HepG2 (cell line): ENCODE measurements around the gene TENT4B. TPM values are rescaled to one million over a fixed set of nuclear protein-coding genes. Genes with fewer than 3 reads are reported as not detected.

Source experiments
- ATAC-seq: fragments of 200-7000 bp; cut with Tn5 transposase; 3 replicates; pipeline ENCODE4 v1.9.1; 2020; ENCODE audit warnings: mild to moderate bottlenecking, moderate library complexity
- BruUV-seq: library from RNA; stranded (reverse); fragments of 400-500 nt; replicated peaks from 2 replicates; lab custom pipeline; 2021; lab: Mats Ljungman, UMichigan
- CTCF ChIA-PET: fragments of 300-600 bp; formaldehyde crosslinking; extraction: SDS; loops from one replicate; lab custom pipeline; 2021; ENCODE audit warnings: low total read pairs, inconsistent platforms, low intra/inter-chr PET ratio; lab: Yijun Ruan, JAX
- POLR2A ChIA-PET: fragments of 350-600 bp; sonication (Branson Sonifier 250); formaldehyde crosslinking; loops from one replicate; lab custom pipeline; 2020; ENCODE audit warnings: antibody characterized with exemption, inconsistent platforms; lab: Yijun Ruan, JAX
- DNase-seq: peaks from one replicate; pipeline ENCODE4 v3.0.0-alpha.2; 2015; ENCODE audit warnings: low spot score
- FAIRE-seq: peaks from 3 replicates; lab custom pipeline; 2011; peaks lifted over from hg19 to GRCh38; lab: Jason Lieb, UNC
- H2AFZ ChIP-seq: one replicate; pipeline ENCODE4 v1.6.1; 2011; ENCODE audit warnings: low read length, inconsistent platforms
- H3K27ac ChIP-seq: fragments of 300-600 bp; 3 replicates; pipeline ENCODE4 v1.8.0; 2011; ENCODE audit warnings: mixed run types, mild to moderate bottlenecking, mixed read lengths, low read length, inconsistent platforms; ENCODE audit not compliant: insufficient read depth; ENCODE audit errors: extremely low read length
- H3K27me3 ChIP-seq, 2 experiments: fragments of 200-600 bp in 1 of 2; 2 replicates in 1 of 2; 3 replicates in 1 of 2; pipeline versions ENCODE4 v1.6.0 to v1.8.0; 2011; ENCODE audit warnings: low read length in 2 of 2, mild to moderate bottlenecking in 2 of 2, moderate library complexity in 2 of 2, inconsistent platforms in 1 of 2; ENCODE audit not compliant: insufficient read depth in 2 of 2, control insufficient read depth in 1 of 2
- H3K36me3 ChIP-seq, 2 experiments: fragments of 200-600 bp in 1 of 2; replicated peaks in 1 of 2; 2 replicates in 1 of 2; 3 replicates in 1 of 2; pipeline versions ENCODE4 v1.5.1 to v1.8.0; 2011; ENCODE audit warnings: low read length in 2 of 2, inconsistent platforms in 1 of 2; ENCODE audit not compliant: insufficient read depth in 2 of 2, control insufficient read depth in 1 of 2
- H3K4me1 ChIP-seq: 2 replicates; pipeline ENCODE4 v1.5.1; 2012; ENCODE audit warnings: low read length, inconsistent platforms; ENCODE audit not compliant: insufficient read depth
- H3K4me2 ChIP-seq: 2 replicates; pipeline ENCODE4 v1.6.0; 2011; ENCODE audit warnings: low read depth, low read length, inconsistent platforms
- H3K4me3 ChIP-seq, 3 experiments: fragments of 200-600 bp in 1 of 3; sonication (generic), shearing (Covaris generic) in 1 of 3; replicated peaks in 1 of 3; 2 replicates each; pipeline ENCODE4 v1.5.1; 2011 to 2016; ENCODE audit warnings: low read length in 3 of 3, inconsistent platforms in 2 of 3, low read depth in 2 of 3, mild to moderate bottlenecking in 2 of 3, control low read depth in 1 of 3, mixed read lengths in 1 of 3; ENCODE audit not compliant: insufficient read depth in 1 of 3
- H3K79me2 ChIP-seq: one replicate; pipeline ENCODE4 v1.6.1; 2011; ENCODE audit warnings: low read length, inconsistent platforms; ENCODE audit not compliant: insufficient read depth
- H3K9ac ChIP-seq: 2 replicates; pipeline ENCODE4 v1.6.0; 2011; ENCODE audit warnings: mild to moderate bottlenecking, low read depth, low read length, inconsistent platforms; ENCODE audit not compliant: insufficient read depth
- H3K9me3 ChIP-seq: 2 replicates; pipeline ENCODE4 v1.5.1; 2012; ENCODE audit warnings: mild to moderate bottlenecking, low read length
- H4K20me1 ChIP-seq: 2 replicates; pipeline ENCODE4 v1.6.0; 2011; ENCODE audit warnings: inconsistent platforms, mild to moderate bottlenecking, low read length, moderate library complexity; ENCODE audit not compliant: insufficient read depth
- AHR ChIP-seq: IDR thresholded peaks from 2 replicates; pipeline ENCODE4 v1.6.1; 2018; ENCODE audit warnings: missing genetic modification reagents, missing compliant biosample characterization
- CHCHD3 ChIP-seq: sonication (generic); formaldehyde crosslinking; IDR thresholded peaks from 2 replicates; pipeline ENCODE4 v1.8.0; 2022; ENCODE audit warnings: mild to moderate bottlenecking, missing genetic modification reagents, moderate library complexity
- ETV5 ChIP-seq: IDR thresholded peaks from 2 replicates; pipeline ENCODE4 v1.6.1; 2018; ENCODE audit warnings: missing biosample characterization, missing genetic modification reagents, inconsistent platforms, borderline replicate concordance
- GATAD1 ChIP-seq: IDR thresholded peaks from 2 replicates; pipeline ENCODE4 v1.6.1; 2016; ENCODE audit warnings: missing genetic modification reagents, missing compliant biosample characterization
- RBFOX2 ChIP-seq: fragments of 200-400 bp; formaldehyde crosslinking; IDR thresholded peaks from 2 replicates; pipeline ENCODE4 v1.6.1; 2017; ENCODE audit warnings: low read depth, mild to moderate bottlenecking, low read length
- ZNF207 ChIP-seq: fragments of 450-650 bp; IDR thresholded peaks from 2 replicates; pipeline ENCODE4 v1.6.1; 2016; ENCODE audit warnings: antibody characterized with exemption, borderline replicate concordance
- ZNF235 ChIP-seq: sonication (generic); formaldehyde crosslinking; IDR thresholded peaks from 2 replicates; pipeline ENCODE4 v1.8.1; 2023; ENCODE audit warnings: mild to moderate bottlenecking, missing genetic modification reagents, borderline replicate concordance
- ZNF296 ChIP-seq: sonication (generic); formaldehyde crosslinking; conservative IDR thresholded peaks from 2 replicates; pipeline ENCODE4 v1.5.0; 2020; ENCODE audit warnings: mild to moderate bottlenecking, missing genetic modification reagents
- ZNF558 ChIP-seq: sonication (generic); formaldehyde crosslinking; IDR thresholded peaks from 2 replicates; pipeline ENCODE4 v1.9.0; 2022; ENCODE audit warnings: mild to moderate bottlenecking, missing genetic modification reagents, borderline replicate concordance
- ZNF776 ChIP-seq: sonication (generic); formaldehyde crosslinking; IDR thresholded peaks from 2 replicates; pipeline ENCODE4 v1.4.0; 2020; ENCODE audit warnings: mild to moderate bottlenecking, missing genetic modification reagents
- ZNF883 ChIP-seq: sonication (generic); formaldehyde crosslinking; IDR thresholded peaks from 2 replicates; pipeline ENCODE4 v1.5.1; 2020; ENCODE audit warnings: mild to moderate bottlenecking, missing genetic modification reagents; ENCODE audit errors: not compliant biosample characterization
- ZNF891 ChIP-seq: sonication (generic); formaldehyde crosslinking; IDR thresholded peaks from 2 replicates; pipeline ENCODE4 v1.5.0; 2020; ENCODE audit warnings: mild to moderate bottlenecking, missing genetic modification reagents
- WGBS: methylation state at CpG from one replicate; pipeline ENCODE4 v1.1.6; 2017; ENCODE audit warnings: low lambda C conversion rate; 5-methylcytosine and 5-hydroxymethylcytosine counted together
- in situ Hi-C: cut with HindIII; loops from 2 replicates; pipeline ENCODE4 v1.10.0; 2017; ENCODE audit warnings: low pct_unique_long_range_greater_than_20kb; ENCODE audit not compliant: extremely low pct_ligation_motif_present
- intact Hi-C: fragments of 100-400 bp; cut with micrococcal nuclease; formaldehyde crosslinking; loops from one replicate; pipeline ENCODE4 v1.10.0; 2022; ENCODE audit not compliant: unreplicated experiment
- polyA plus RNA-seq, 8 experiments: library from polyadenylated mRNA; depleted of rRNA in 3 of 8; stranded (reverse) in 7 of 8; unstranded in 1 of 8; fragments of >200 nt; fragmentation: Illumina TruSeq in 4 of 8; extraction: Trizol in 4 of 8; gene quantifications; 2 replicates each; pipeline versions ENCODE4 v1.2.1 to v1.2.3, GENCODE V29; 2011 to 2016; ENCODE audit warnings: low read depth in 4 of 8, missing spikeins in 1 of 8, mixed read lengths in 1 of 8; ENCODE audit not compliant: insufficient read depth in 1 of 8
- total RNA-seq, 5 experiments: library from RNA; depleted of rRNA; stranded (reverse); fragments of >200 nt; fragmentation: Illumina TruSeq; extraction: Trizol; gene quantifications; 2 replicates each; pipeline ENCODE4 v1.2.3, GENCODE V29; 2016; ENCODE audit warnings: low read depth in 1 of 5
- TF ChIP-seq, protein P1 (sequence below): sonication (generic); formaldehyde crosslinking; IDR thresholded peaks from 2 replicates; pipeline ENCODE4 v1.9.0; 2022; ENCODE audit warnings: missing genetic modification reagents, mild to moderate bottlenecking, borderline replicate concordance
- TF ChIP-seq, protein P2 (sequence below): sonication (generic); formaldehyde crosslinking; IDR thresholded peaks from 2 replicates; pipeline ENCODE4 v1.5.0; 2020; ENCODE audit warnings: mild to moderate bottlenecking, missing genetic modification reagents, moderate library complexity
- TF ChIP-seq, protein P3 (sequence below): sonication (generic); formaldehyde crosslinking; IDR thresholded peaks from 2 replicates; pipeline ENCODE4 v1.5.1; 2020; ENCODE audit warnings: mild to moderate bottlenecking, missing genetic modification reagents, moderate library complexity

The TENT4B gene
- total and polyA plus RNA-seq, 2 of the 13 experiments (the other 11 are each of a cell fraction or from before 2014, with no cell fraction given): 15.0 to 32.8 TPM

DNA sequence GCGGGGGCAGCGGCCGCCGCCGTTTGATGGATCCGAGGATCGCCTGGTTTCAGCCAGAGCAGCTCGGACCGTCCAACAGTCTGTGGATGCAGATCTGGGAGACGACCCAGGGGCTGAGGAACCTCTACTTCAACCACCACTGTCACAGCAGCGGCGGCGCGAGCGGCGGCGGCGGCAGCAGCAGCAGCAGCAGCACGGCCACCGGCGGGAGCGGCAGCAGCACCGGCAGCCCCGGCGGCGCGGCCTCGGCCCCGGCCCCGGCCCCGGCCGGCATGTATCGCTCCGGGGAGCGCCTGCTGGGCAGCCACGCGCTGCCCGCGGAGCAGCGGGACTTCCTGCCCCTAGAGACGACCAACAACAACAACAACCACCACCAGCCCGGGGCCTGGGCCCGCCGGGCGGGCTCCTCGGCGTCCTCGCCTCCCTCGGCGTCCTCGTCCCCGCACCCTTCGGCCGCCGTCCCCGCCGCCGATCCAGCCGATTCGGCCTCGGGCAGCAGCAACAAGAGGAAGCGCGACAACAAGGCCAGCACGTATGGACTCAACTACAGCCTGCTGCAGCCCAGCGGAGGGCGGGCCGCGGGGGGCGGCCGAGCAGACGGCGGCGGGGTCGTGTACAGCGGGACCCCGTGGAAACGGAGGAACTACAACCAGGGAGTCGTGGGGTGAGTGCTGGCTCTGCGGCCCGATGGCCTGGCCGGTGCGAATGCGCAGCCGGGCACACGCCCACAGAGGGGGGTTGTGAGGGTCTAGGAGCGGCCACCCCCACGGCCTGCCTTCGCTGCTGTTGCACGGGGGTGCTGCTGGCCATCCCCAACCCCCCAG lies 702 bp downstream of the TENT4B start:
- ChIA-PET POLR2A (no interaction called here), CTCF (no interaction called here)
- Histone ChIP-seq H3K4me3 (peak overlapping the region; percentile 94 to 100 (median 98)), H3K27me3 (no peaks in the 10 kb centered on the region; a peak in 1 of 5 replicates), H4K20me1 (peaks cover 15% of the 10 kb centered on the region), H3K27ac (peak overlapping the region; percentile 86), H3K4me1 (peaks cover 53% of the 10 kb centered on the region), H3K4me2 (peak overlapping the region; percentile 90), H3K9me3 (no peaks in the 10 kb centered on the region), H3K36me3 (no peaks in the 10 kb centered on the region; a peak in 2 of 5 replicates), H3K79me2 (peaks cover 52% of the 10 kb centered on the region), H3K9ac (peak overlapping the region; percentile 96), H2AFZ (no peak overlapping the region)
- no peak for DNase-seq
- intact Hi-C loops: loop anchor here (2.0 kb wide), 1 partner anchor 49 kb away; no protein-coding TSS in a partner anchor
- in situ Hi-C loops: loop anchor here (10.0 kb wide), 1 partner anchor 51 kb away; no protein-coding TSS in a partner anchor
- 0% methylated on average over 9 of the region's 89 CpGs for WGBS
- FAIRE-seq: no peak
- no TSS peak for BruUV-seq
- peak; percentile 5 for ATAC-seq
- TF ChIP-seq ZNF776: peak; percentile 34; the same call in 1 of the 2 replicates
- peak; percentile 26; the same call in 1 of the 2 replicates for TF ChIP-seq ZNF558 (CRISPR knock-in tag)
- TF ChIP-seq, protein P1, sequence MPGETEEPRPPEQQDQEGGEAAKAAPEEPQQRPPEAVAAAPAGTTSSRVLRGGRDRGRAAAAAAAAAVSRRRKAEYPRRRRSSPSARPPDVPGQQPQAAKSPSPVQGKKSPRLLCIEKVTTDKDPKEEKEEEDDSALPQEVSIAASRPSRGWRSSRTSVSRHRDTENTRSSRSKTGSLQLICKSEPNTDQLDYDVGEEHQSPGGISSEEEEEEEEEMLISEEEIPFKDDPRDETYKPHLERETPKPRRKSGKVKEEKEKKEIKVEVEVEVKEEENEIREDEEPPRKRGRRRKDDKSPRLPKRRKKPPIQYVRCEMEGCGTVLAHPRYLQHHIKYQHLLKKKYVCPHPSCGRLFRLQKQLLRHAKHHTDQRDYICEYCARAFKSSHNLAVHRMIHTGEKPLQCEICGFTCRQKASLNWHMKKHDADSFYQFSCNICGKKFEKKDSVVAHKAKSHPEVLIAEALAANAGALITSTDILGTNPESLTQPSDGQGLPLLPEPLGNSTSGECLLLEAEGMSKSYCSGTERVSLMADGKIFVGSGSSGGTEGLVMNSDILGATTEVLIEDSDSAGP (CRISPR knock-in tag): peak; percentile 53; the same call in 1 of the 2 replicates
- peak; percentile 88 for TF ChIP-seq ZNF891 (CRISPR knock-in tag)
- TF ChIP-seq RBFOX2: peak; percentile 74
- TF ChIP-seq CHCHD3 (CRISPR knock-in tag): 0 out of 2 replicates have a peak, but pooled peaks have one; percentile 72
- no peak for TF ChIP-seq ZNF207
- TF ChIP-seq ZNF235 (CRISPR knock-in tag): no peak
- TF ChIP-seq, protein P2, sequence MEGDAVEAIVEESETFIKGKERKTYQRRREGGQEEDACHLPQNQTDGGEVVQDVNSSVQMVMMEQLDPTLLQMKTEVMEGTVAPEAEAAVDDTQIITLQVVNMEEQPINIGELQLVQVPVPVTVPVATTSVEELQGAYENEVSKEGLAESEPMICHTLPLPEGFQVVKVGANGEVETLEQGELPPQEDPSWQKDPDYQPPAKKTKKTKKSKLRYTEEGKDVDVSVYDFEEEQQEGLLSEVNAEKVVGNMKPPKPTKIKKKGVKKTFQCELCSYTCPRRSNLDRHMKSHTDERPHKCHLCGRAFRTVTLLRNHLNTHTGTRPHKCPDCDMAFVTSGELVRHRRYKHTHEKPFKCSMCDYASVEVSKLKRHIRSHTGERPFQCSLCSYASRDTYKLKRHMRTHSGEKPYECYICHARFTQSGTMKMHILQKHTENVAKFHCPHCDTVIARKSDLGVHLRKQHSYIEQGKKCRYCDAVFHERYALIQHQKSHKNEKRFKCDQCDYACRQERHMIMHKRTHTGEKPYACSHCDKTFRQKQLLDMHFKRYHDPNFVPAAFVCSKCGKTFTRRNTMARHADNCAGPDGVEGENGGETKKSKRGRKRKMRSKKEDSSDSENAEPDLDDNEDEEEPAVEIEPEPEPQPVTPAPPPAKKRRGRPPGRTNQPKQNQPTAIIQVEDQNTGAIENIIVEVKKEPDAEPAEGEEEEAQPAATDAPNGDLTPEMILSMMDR (CRISPR knock-in tag): 0 out of 2 replicates have a peak, but pooled peaks have one; percentile 2
- TF ChIP-seq, protein P3, sequence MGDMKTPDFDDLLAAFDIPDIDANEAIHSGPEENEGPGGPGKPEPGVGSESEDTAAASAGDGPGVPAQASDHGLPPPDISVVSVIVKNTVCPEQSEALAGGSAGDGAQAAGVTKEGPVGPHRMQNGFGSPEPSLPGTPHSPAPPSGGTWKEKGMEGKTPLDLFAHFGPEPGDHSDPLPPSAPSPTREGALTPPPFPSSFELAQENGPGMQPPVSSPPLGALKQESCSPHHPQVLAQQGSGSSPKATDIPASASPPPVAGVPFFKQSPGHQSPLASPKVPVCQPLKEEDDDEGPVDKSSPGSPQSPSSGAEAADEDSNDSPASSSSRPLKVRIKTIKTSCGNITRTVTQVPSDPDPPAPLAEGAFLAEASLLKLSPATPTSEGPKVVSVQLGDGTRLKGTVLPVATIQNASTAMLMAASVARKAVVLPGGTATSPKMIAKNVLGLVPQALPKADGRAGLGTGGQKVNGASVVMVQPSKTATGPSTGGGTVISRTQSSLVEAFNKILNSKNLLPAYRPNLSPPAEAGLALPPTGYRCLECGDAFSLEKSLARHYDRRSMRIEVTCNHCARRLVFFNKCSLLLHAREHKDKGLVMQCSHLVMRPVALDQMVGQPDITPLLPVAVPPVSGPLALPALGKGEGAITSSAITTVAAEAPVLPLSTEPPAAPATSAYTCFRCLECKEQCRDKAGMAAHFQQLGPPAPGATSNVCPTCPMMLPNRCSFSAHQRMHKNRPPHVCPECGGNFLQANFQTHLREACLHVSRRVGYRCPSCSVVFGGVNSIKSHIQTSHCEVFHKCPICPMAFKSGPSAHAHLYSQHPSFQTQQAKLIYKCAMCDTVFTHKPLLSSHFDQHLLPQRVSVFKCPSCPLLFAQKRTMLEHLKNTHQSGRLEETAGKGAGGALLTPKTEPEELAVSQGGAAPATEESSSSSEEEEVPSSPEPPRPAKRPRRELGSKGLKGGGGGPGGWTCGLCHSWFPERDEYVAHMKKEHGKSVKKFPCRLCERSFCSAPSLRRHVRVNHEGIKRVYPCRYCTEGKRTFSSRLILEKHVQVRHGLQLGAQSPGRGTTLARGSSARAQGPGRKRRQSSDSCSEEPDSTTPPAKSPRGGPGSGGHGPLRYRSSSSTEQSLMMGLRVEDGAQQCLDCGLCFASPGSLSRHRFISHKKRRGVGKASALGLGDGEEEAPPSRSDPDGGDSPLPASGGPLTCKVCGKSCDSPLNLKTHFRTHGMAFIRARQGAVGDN (CRISPR knock-in tag): peak; percentile 74
- peak; percentile 50; the same call in 1 of the 2 replicates for TF ChIP-seq AHR (CRISPR knock-in tag)
- TF ChIP-seq ETV5: no peak
- TF ChIP-seq ZNF883 (CRISPR knock-in tag): peak; percentile 85
- TF ChIP-seq ZNF296 (CRISPR knock-in tag): 0 out of 2 replicates have a peak, but pooled peaks have one; percentile 41
- TF ChIP-seq GATAD1 (CRISPR knock-in tag): 0 out of 2 replicates have a peak, but pooled peaks have one; percentile 20
